ENCODE data around the gene IL22RA1. TPM values are rescaled to one million over a fixed set of nuclear protein-coding genes. Genes with fewer than 3 reads are reported as not detected.
A peak's percentile ranks its signal among the peaks of the same experiment; 100 is the strongest.

IL22RA1 gene
- polyA plus RNA-seq, 3 donors, result 3.5 to 5.1 (median 4.0) TPM

DNA sequence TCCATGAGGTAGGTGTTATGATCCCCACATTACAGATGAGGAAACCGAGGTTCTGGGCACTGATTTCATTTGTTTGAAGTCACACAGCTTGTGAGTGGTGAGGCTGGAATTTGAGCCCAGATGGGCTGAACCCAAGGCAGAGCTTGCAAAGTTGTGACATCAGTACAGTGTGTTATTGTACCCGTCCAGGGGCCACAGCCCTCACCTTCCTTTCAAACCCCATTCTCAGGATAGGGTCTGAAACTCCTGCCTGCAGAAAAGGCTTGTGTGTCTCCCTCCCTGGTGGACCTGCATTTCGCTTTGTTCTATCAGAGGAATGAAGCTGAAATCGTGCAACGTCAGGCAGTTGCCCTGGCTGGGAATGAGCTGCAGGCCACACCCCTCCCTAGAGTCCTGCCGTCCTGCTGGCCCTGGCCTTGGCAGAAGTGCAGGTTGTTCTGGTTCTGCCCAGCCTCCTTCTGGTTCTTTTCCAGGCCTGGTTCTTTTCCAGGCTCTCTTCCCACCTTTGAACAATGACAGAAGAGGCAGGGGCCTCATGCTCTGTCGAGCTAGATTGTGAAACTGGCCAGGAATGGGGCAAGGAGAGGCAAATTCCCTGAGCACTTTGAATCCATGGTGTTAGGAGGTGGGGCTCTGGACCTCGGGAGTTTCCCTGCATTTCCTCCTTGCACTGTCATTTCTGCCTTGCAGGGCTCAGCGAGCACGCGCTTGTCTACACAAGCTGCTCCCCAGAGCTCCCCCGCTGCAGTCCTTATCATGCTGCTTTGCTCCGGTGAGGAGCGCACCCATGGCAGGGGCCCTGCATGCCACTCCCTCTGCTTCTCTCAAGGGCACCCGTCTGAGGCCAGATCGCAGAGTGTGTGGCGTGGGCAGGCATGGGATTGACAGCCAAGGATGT is 22.8 kb downstream of the IL22RA1 start:
- DNase-seq (ENCODE audit: extremely low read depth in 1 of 11, low read depth in 9 of 11, low spot score in 4 of 11), result no peak

DNA sequence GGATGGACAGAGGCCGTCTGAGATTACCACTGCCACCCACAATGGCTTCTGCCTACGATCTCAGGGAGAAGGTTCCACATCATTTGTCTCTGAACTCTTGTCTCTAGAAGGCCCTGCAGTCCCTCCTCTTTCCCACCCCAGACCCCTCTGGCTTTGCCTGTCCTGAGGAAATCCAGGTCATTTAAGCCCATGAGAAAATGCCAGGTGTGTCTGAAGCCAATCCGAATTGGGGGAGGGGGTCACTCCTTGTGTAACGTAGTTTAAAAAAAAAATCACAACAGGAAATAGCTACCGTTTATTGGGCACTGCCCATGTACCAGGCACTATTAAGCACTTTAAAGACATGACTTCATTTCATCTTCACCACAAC is 23.5 kb downstream of the IL22RA1 start:
- DNase-seq (ENCODE audit: extremely low read depth in 1 of 11, low read depth in 9 of 11, low spot score in 4 of 11), result no peak

DNA sequence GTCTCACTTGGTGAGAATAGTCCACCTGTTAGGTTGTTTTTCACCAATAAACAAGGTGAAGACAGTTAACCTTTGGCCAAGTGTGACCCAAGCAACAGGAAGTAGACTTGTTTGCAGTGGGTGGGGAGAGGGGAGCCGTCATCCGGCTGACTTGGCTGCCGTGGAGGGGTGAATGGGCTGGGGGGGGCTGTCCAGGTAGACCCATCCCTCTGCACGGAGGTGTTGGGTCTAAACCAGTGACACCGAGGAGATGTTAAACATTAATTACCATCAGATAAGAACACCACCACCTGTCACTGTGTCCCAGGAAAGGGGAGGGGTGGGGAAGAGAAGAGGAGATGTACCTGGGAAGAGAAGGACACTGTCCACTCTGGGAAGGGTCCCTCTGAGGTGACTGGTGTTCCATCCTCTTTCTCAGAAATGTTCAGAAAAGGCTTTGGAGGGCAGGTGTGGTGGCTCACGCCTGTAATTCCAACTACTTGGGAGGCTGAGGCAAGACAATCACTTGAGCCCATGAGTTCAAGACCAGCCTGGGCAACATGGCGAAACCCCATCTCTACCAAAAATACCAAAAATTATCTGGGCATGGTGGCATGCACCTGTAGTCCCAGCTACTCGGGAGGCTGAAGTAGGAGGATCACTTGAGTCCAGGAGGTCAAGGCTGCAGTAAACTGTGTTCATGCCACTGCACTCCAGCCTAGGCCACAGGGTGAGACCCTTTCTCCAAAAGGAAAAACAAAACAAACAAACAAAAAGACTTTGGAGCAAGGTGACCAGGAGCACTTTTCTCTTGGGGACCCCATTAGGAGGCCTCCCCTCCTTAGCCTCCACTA is 24.3 kb downstream of the IL22RA1 start:
- DNase-seq (ENCODE audit: extremely low read depth in 1 of 11, low read depth in 9 of 11, low spot score in 4 of 11), result no peak

DNA sequence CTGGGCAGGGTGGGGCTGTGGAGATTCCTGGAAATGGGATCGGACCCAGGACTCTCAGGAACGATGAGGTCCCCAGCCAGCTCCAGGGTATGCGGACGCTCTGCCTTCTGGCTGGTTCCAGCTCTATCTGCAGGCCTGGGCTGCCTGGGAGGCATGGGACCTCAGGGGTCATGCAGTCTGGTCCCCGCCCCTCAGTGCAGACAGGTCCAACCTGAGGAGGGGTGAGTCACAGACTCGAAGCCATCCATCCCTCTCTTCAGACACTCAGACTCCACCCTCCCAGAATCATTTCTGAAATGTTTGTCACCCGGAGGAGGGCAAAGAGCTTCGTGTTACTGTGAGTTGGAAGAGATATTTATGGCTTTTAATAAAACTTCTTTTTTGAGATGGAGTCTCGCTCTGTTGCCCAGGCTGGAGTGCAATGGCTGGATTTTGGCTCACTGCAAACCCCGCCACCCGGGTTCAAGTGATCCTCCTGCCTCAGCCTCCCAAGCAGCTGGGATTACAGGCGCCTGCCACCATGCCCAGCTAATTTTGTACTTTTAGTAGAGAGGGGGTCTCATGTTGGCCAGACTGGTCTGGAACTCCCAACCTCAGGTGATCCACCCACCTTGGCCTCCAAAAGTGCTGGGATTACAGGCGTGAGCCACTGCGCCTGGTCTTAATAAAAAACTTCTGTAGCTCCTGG is 25.1 kb downstream of the IL22RA1 start:
- DNase-seq (ENCODE audit: extremely low read depth in 1 of 11, low read depth in 9 of 11, low spot score in 4 of 11), result no peak

DNA sequence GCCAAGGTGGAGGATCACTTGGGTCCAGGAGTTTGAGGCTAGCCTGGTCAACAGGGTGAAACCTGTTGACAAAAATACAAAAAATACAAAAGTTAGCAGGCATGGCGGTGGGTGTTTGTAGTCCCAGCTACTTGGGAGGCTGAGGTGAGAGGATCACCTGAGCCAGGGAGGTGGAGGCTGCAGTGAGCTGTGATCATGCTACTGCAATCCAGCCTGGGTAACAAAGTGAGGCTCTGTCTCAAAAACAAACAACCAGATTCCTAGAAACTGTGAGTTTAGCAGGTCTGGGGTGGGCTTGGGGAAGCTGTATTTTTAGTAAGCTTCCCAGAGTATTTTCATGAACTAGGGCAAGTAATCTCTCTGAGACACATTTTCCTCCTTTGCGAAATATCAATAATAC is 25.8 kb downstream of the IL22RA1 start:
- no peak for DNase-seq (ENCODE audit: extremely low read depth in 1 of 11, low read depth in 9 of 11, low spot score in 4 of 11)

DNA sequence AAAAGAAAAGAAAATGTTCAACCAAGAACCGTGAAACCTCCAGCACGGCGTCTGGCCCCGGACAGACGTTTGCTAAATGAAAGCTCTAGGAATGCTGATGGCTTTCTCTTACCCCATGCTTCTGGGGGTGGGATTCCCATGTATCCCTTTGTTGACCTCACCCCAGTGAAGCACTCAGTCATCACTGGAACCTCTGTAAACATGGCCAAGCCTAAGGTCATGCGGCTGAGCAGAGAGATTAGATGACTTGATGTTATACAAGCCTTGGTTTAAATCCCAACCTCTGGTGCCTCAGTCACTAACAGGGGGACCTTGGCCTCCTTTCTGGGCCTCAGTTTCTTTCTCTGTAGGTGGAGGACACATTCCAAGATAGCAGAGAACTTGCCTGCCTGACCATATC is 28.2 kb downstream of the IL22RA1 start:
- no peak for DNase-seq (ENCODE audit: extremely low read depth in 1 of 11, low read depth in 9 of 11, low spot score in 4 of 11)

DNA sequence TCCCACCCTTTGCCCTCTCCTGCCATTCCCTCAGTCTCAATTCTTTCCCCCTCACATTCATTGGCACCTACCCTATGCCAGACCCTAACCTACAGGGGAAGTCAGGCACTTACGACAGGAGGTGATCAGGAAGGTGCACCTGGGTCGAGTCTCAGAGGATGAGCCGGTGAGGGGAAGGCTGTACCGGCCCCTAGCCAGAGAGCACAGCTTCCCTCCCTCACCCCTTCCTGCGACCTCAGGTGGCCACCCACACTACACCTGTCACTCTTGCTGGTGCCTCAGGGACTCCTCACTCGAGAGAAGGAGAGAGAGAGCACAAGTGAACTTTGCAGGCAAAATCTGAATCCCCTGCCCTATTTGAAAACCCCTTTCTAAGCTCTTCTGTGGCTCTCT is 29.3 kb downstream of the IL22RA1 start:
- no peak for DNase-seq (ENCODE audit: extremely low read depth in 1 of 11, low read depth in 9 of 11, low spot score in 4 of 11)

DNA sequence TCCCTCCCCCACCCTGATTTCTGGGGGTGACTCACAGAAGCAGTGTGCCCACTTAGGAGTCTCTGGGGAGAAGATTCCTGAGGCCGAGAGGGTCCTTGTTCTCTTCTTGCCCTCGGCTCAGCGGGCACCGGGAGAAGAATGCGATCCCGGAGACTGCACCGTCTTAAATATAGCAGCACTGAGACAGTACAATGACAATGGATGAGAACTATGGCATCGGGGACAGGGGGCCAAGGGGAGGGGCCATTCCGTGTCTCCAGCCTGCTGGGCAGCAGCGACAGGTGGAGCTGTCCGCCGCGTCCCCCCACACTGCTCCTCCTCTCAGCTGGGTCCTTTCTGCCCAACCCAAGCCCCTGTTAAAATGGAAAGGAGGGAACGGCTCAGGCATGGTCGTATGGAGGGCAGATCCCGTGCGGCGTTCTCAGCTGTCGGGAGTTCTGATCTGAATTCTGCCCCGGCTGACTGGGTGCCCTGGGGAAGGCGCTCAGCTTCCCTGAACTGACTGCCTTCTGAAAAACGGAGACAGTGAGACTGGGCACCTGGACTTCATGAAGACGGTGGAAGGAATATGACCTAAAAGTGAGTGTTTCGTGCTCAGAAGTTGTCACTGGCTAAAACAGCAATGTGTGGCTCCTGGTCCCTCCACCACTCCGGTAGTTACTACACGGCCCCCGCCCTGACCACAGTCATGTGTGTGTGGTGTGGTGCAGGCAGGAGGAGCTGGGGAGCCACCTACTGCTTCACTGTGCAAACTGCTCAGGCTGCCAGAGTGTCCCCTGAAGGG is 30.8 kb downstream of the IL22RA1 start, which contains the start of gene MYOM3:
MYOM3 (minus strand) TSS at position 140 of the 784 bp plus-strand sequence. CDS start 3,499 bp downstream, outside the sequence.
- peak in 2 of 11 donors; percentile 55 to 65 for DNase-seq (ENCODE audit: extremely low read depth in 1 of 11, low read depth in 9 of 11, low spot score in 4 of 11)

DNA sequence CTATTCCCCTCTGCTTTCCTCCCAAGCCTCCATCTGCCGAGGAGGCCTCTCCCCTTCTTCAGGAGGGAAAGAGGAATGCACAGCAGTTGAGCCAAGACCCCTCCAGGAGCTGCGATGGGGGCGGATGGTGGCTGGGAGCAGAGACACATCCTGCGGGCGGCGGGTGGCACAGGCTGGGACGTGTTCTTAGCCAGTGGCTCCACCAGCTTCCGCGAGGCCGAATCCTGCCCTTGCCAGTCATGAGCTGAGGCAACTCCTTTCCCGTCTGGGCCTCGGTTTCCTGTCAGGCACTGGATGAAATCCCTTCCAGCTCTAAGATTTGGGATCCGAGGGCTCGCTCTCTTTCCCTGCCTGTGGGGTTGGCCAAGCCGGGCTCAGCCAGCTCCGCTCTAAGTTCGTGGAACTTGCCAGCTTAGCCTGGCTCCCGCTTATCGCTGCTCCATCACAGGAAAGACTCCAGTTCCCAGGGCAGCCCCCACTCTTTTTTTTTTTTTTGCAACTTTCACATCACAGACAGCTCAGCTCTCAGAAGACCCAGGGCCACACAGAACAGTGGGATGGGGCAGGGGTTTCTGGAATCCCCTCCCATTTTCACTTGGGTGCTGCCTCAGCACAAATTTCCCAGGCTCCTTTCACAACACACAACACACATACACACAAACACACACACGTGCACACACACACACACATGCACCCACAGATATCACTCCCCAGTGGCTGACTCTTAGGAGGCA is 31.5 kb downstream of the IL22RA1 start:
- no peak for DNase-seq (ENCODE audit: extremely low read depth in 1 of 11, low read depth in 9 of 11, low spot score in 4 of 11)

DNA sequence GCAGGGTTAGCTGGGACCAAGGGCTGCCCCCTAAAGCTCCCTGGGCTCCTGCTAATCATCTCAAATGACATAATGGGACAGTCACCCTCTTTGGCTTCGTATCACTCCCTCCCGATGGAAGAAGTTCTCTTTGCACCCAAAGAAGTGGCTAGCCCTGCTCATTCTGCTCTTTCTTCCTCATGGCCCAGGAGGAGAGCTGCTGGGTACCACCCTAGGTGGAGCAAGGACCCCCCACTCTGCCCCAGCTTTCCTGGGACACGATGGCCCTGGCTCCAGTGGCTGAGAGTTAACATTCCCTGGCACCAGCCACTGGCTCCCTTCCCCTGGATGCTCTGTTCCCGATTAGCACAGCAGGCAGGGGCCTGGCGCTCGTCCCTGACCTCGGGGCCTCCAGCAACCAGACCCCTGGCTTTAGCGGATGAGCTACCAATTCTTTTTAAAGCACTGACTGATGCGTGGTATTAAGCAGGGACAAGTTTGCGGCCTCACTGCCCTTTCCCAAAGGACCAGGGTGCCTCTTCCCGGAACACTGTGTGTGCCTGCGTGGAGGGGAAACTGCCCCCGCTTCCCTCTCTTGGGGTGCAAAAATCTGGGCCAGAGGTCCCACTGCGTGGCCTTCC is 32.2 kb downstream of the IL22RA1 start:
- no peak for DNase-seq (ENCODE audit: extremely low read depth in 1 of 11, low read depth in 9 of 11, low spot score in 4 of 11)

DNA sequence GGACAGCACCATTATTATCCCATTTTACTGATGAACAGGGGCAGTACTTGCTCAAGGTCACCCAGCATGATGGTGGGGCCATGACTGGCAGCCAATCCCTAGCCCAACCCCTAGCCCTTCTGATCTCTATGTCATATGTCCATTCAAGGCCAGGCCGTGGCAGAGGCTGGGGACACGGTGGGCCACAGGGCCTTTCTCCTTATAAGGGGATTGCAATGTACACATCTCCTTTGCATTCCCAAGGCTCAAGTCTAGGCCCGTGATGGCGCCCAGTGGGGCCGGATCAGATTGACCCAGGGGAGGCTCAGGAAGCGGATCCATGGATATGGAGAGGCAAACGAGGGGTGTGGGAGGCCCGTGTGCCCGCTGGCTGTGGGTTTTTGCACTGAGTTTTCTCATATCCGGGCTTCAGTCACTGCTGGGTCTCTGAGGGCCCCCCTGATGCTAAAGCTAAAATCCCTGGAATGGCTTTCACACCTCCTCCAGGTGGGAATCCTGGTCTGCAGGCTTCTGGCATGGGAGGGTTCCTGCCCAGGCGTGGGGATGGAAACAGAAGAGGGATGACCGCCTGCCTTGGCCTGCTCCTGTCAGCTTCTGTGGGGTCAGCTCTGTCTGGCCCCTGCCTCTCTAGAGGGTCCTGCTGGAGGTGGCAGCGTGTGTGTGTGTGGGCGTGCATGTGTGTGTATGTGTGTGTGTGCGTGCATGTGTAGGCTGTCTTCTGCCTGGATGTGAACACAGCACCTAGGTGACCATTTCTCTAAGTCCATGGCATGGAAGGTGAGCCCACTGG is 33.1 kb downstream of the IL22RA1 start:
- no peak for DNase-seq (ENCODE audit: extremely low read depth in 1 of 11, low read depth in 9 of 11, low spot score in 4 of 11)

DNA sequence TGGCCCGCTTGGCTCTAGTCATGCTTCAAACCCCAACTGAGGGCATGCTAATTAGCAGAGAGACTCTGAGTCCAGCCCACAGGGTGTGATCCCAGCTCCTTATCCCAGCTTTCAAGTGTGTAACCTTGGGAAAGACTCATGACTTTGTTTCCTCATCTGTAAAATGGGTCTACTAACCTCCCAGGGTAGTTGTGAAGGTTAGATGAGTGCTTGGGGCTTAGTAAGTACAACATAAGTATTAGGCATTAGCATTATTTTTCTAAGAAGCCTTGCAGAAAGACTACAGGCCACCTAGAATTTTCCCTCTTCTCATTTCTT is 33.8 kb downstream of the IL22RA1 start:
- DNase-seq (ENCODE audit: extremely low read depth in 1 of 11, low read depth in 9 of 11, low spot score in 4 of 11), result no peak

DNA sequence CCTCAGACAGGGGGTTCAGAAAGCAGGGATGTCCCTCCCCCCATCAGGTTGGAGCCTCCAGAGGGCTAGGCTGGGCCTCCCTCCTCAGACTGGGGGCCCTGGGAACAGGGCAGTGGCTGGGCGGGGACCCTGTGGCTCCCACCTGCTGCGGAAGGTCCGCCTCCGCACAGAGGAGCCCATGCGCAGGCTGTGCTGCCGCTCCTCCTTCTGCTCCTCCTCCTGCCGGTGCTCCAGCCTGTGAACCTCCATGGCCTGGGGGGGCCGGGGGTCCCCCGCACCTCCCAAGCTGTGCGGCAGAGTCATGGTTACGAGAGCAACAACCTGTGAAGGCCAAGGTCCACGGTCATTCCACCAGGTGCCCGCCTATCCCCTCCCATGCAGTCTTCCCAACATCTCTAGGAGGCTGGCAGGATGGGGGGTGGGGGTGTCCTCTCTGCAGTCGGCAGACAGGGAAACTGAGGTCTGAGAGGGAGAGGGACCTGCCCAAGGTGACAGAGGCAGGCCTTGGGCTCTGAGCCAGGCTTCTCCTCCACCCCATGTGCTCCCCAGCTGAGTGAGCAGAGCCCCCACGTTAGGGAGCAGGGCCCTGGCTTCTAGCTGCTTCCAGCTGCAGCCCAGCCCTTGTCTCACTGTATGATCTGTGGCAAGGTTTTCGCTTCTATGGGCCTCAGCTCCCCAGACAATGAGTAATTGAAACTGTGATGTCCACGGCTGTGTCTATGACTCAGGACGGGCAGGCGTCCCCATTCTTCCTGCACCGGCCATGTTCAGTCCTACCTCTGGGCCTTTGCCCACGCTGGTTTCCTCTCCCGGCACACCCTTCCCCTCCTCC is 34.4 kb downstream of the IL22RA1 start:
- peak in 1 of 11 donors; percentile 61 for DNase-seq (ENCODE audit: extremely low read depth in 1 of 11, low read depth in 9 of 11, low spot score in 4 of 11)

DNA sequence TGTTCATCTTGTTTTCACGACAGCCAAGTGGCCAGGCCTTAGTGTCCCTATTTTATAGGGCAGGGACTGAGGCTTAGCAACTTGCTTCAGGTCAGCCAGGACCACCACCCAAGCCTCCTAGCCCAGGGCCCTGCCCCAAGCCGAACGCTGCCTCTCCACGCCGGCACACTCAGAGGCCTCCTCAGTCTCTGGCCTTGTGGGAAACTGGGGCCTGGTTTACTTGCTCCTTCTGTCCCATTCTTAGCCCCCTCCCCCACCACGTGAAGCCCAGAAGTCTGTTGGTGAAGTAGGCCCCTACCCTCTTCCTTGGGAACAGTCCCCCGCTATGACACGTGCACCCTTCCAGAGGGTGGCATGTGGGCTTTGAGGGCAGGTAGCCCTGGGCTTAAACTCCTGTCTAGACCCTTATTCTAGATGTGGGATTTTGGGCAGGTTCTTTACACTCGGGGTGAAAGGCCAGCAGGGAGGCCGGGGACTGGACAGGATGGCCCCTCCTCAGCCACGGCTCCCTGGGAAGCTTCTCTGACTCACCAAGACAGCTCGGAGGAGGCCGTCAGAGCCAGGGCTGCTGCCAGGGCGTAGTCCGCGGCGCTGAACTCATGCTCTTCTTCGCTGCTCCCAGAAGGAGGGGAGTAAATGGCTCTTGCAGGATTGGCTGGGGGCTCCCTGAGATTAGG is 35.3 kb downstream of the IL22RA1 start:
- DNase-seq (ENCODE audit: extremely low read depth in 1 of 11, low read depth in 9 of 11, low spot score in 4 of 11), result no peak

DNA sequence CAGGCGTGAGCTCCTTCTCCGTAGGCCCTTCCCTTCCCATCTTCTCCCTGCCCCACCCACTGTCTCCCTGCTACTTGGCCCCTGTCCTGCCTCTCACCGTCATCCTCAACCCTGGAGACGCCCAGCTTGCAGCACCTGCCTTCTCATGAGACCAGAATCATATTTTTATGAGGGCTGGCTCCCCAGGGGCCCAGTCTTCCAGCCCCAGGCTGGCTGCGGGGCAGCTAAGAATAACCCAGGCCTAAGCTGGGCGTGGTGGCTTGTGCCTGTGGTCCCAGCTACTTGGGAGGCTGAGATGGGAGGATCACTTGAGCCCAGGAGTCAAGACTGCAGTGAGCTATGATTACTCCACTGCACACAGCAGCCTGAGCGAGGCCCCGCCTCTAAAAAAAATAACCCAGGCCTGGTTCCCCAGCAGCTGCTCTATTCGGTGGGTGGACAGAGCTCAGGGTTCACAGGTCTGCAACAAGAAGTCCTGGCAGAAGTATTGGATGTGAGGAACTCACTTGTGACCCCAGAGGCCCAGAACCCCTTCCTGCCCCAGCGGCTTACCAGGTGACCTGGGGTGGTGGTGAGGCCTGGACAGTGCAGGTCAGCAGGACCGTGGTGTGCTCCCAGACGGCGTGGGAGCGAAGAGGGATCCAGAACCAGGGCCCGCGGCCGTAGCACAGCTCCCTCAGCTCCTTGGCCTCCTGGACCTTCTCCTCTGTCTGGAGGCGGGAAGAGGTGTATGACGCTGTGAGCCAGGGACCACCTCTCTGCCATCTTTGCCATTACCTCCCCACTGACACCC is 37.4 kb downstream of the IL22RA1 start:
- no peak for DNase-seq (ENCODE audit: extremely low read depth in 1 of 11, low read depth in 9 of 11, low spot score in 4 of 11)
